Measurements from ENCODE around the gene NT5E.

The NT5E gene

GRCh38 chr6:85421972-85422371, 27.9 kb upstream of the NT5E start:
- no peak for DNase-seq

- no peak for DNase-seq
Measured at GRCh38 chr6:85422996-85423395, 26.9 kb upstream of the NT5E start.

- no peak for DNase-seq
Measured at GRCh38 chr6:85424981-85425380, 24.9 kb upstream of the NT5E start.

- no peak for DNase-seq
Measured at GRCh38 chr6:85425997-85426396, 23.9 kb upstream of the NT5E start.

- no peak for DNase-seq
Measured at GRCh38 chr6:85428486-85428885, 21.4 kb upstream of the NT5E start.

- no peak for DNase-seq
Measured at GRCh38 chr6:85429346-85429745, 20.5 kb upstream of the NT5E start.

GRCh38 chr6:85431271-85431670, 18.6 kb upstream of the NT5E start:
- DNase-seq: no peak

- DNase-seq: no peak
Measured at GRCh38 chr6:85432554-85432953, 17.3 kb upstream of the NT5E start.

- no peak for DNase-seq
Measured at GRCh38 chr6:85435851-85436250, 14.0 kb upstream of the NT5E start.

- DNase-seq: no peak
Measured at GRCh38 chr6:85436411-85436810, 13.5 kb upstream of the NT5E start.

- DNase-seq: no peak
Measured at GRCh38 chr6:85436939-85437495, 12.9 kb upstream of the NT5E start.

GRCh38 chr6:85443349-85444117, 6.3 kb upstream of the NT5E start:
- no peak for DNase-seq

GRCh38 chr6:85449388-85449817, 480 bp upstream of the NT5E start:
- no peak for DNase-seq

GRCh38 chr6:85451565-85452306, 1.9 kb downstream of the NT5E start:
- DNase-seq: no peak

GRCh38 chr6:85452441-85452881, 2.6 kb downstream of the NT5E start:
- DNase-seq: no peak

- DNase-seq: no peak
Measured at GRCh38 chr6:85453052-85453451, 3.2 kb downstream of the NT5E start.

GRCh38 chr6:85453490-85453889, 3.6 kb downstream of the NT5E start:
- no peak for DNase-seq

- DNase-seq: no peak
Measured at GRCh38 chr6:85455471-85456026, 5.7 kb downstream of the NT5E start.

GRCh38 chr6:85456782-85457181, 6.9 kb downstream of the NT5E start:
- no peak for DNase-seq

GRCh38 chr6:85458184-85458583, 8.3 kb downstream of the NT5E start:
- DNase-seq: no peak

- DNase-seq: no peak
Measured at GRCh38 chr6:85458782-85459181, 8.9 kb downstream of the NT5E start.

- no peak for DNase-seq
Measured at GRCh38 chr6:85459224-85459901, 9.5 kb downstream of the NT5E start.
